Endothelial cell of umbilical vein (primary cell): Measurements from ENCODE around the gene CBX2.

Experiments
- POLR2A ChIP-seq: IDR thresholded peaks from 2 replicates; pipeline ENCODE4 v1.6.1; 2012; ENCODE audit warnings: low read depth, mild to moderate bottlenecking, control low read depth, low read length
- TF ChIP-seq, protein P1 (sequence below), 2 donors: IDR thresholded peaks; 1 replicate in 1 of 2; 2 replicates in 1 of 2; pipeline ENCODE4 v1.5.1; 2011; ENCODE audit warnings: low read length in 2 of 2, mild to moderate bottlenecking in 2 of 2, moderate library complexity in 2 of 2, control low read depth in 1 of 2, inconsistent platforms in 1 of 2, low read depth in 1 of 2; ENCODE audit not compliant: insufficient read depth in 1 of 2; ENCODE audit errors: extremely low read depth in 1 of 2

- no peak for TF ChIP-seq POLR2A
- TF ChIP-seq, protein P1, sequence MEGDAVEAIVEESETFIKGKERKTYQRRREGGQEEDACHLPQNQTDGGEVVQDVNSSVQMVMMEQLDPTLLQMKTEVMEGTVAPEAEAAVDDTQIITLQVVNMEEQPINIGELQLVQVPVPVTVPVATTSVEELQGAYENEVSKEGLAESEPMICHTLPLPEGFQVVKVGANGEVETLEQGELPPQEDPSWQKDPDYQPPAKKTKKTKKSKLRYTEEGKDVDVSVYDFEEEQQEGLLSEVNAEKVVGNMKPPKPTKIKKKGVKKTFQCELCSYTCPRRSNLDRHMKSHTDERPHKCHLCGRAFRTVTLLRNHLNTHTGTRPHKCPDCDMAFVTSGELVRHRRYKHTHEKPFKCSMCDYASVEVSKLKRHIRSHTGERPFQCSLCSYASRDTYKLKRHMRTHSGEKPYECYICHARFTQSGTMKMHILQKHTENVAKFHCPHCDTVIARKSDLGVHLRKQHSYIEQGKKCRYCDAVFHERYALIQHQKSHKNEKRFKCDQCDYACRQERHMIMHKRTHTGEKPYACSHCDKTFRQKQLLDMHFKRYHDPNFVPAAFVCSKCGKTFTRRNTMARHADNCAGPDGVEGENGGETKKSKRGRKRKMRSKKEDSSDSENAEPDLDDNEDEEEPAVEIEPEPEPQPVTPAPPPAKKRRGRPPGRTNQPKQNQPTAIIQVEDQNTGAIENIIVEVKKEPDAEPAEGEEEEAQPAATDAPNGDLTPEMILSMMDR (IDR thresholded peaks at IDR 0.05; ENCODE audit: extremely low read depth in 1 of 2, insufficient read depth in 1 of 2, low read depth in 1 of 2, low read length in 2 of 2), result no peak
Observed at GRCh38 chr17:79781012-79781650, 3.2 kb downstream of the CBX2 start.
